Measurements from ENCODE around the gene RAPGEF6. TPM values are rescaled to one million over a fixed set of nuclear protein-coding genes. Genes with fewer than 3 reads are reported as not detected.

RAPGEF6 gene
- total and polyA plus RNA-seq, 8 donors: 1.4 to 43.9 (median 18.1) TPM

- intact Hi-C loops (cut with DNase I; ENCODE audit: low total_unique reads): no loop called here
- no peaks in the 10 kb centered on the region for H3K9me3 ChIP-seq
- DNase-seq: no peak
- H3K4me1 ChIP-seq: peaks cover 0 to 6% (median 2%) of the 10 kb centered on the region in 4 donors
- no peak overlapping the region for H3K4me3 ChIP-seq
- 70 to 86% (median 78%) methylated on average over 1 of the region's 1 CpG for whole genome bisulfite sequencing, 5 donors
- H3K27me3 ChIP-seq: no peaks in the 10 kb centered on the region
- no peak overlapping the region for H3K27ac ChIP-seq
- no peak for TF ChIP-seq EP300 (IDR thresholded peaks at IDR 0.05)
- no peak for TF ChIP-seq CTCF (IDR thresholded peaks at IDR 0.05)
- no peak for TF ChIP-seq POLR2A (IDR thresholded peaks at IDR 0.05)
- no peak for TF ChIP-seq POLR2AphosphoS5 (IDR thresholded peaks at IDR 0.05)
- peaks cover 31 to 88% (median 81%) of the 10 kb centered on the region in 4 donors for H3K36me3 ChIP-seq
Observed at GRCh38 chr5:131430794-131431193, 204.2 kb downstream of the RAPGEF6 start.

- intact Hi-C loops (cut with DNase I; ENCODE audit: low total_unique reads): loop anchor here (10.0 kb wide), 1 partner anchor 271 kb away; no protein-coding TSS in a partner anchor
- no peaks in the 10 kb centered on the region for H3K27me3 ChIP-seq
- H3K9me3 ChIP-seq: no peaks in the 10 kb centered on the region
- no peak for TF ChIP-seq EP300 (IDR thresholded peaks at IDR 0.05)
- TF ChIP-seq CTCF (IDR thresholded peaks at IDR 0.05): no peak
- TF ChIP-seq POLR2AphosphoS5 (IDR thresholded peaks at IDR 0.05): no peak
- TF ChIP-seq POLR2A (IDR thresholded peaks at IDR 0.05): no peak
- no peak for DNase-seq
- H3K4me3 ChIP-seq: no peak overlapping the region
- H3K36me3 ChIP-seq: peaks cover 28 to 77% (median 64%) of the 10 kb centered on the region in 4 donors
- H3K4me1 ChIP-seq: no peaks in the 10 kb centered on the region
- WGBS, 5 donors: 87 to 100% (median 94%) methylated on average over 1 of the region's 1 CpG
- no peak overlapping the region for H3K27ac ChIP-seq
Observed at GRCh38 chr5:131426011-131426410, 209.0 kb downstream of the RAPGEF6 start.

- H3K4me3 ChIP-seq: no peak overlapping the region
- TF ChIP-seq EP300 (IDR thresholded peaks at IDR 0.05) (no peak), CTCF (IDR thresholded peaks at IDR 0.05) (peak in 1 of 7 experiments; percentile 6)
- H3K27ac ChIP-seq: no peak overlapping the region
- WGBS, 5 donors: 74 to 96% (median 89%) methylated on average over 2 of the region's 2 CpGs
- intact Hi-C loops (cut with DNase I; ENCODE audit: low total_unique reads): loop anchor here (10.0 kb wide), 1 partner anchor 268 kb away; no protein-coding TSS in a partner anchor
- H3K9me3 ChIP-seq: no peaks in the 10 kb centered on the region
- no peaks in the 10 kb centered on the region for H3K4me1 ChIP-seq
- H3K27me3 ChIP-seq: no peaks in the 10 kb centered on the region
- peak in 1 of 2 donors; percentile 23 for DNase-seq
- H3K36me3 ChIP-seq: peaks cover 8 to 57% (median 39%) of the 10 kb centered on the region in 4 donors
Observed at GRCh38 chr5:131423056-131423455, 212.0 kb downstream of the RAPGEF6 start.

GRCh38 chr5:131419877-131420276 is 215.2 kb downstream of the RAPGEF6 start:
- Histone ChIP-seq H3K9me3 (no peaks in the 10 kb centered on the region), H3K27ac (no peak overlapping the region), H3K4me1 (peaks cover 0 to 7% (median 0%) of the 10 kb centered on the region in 4 donors), H3K36me3 (peaks cover 0 to 30% (median 15%) of the 10 kb centered on the region in 4 donors), H3K27me3 (no peaks in the 10 kb centered on the region), H3K4me3 (no peak overlapping the region)
- intact Hi-C loops (cut with DNase I; ENCODE audit: low total_unique reads): loop anchor here (10.0 kb wide), 1 partner anchor 265 kb away; no protein-coding TSS in a partner anchor
- whole genome bisulfite sequencing, 5 donors: 75 to 87% (median 79%) methylated on average over 4 of the region's 4 CpGs
- no peak for DNase-seq
- no peak for TF ChIP-seq EP300 (IDR thresholded peaks at IDR 0.05)
- TF ChIP-seq CTCF (IDR thresholded peaks at IDR 0.05): no peak
- TF ChIP-seq POLR2A (IDR thresholded peaks at IDR 0.05): no peak
- no peak for TF ChIP-seq POLR2AphosphoS5 (IDR thresholded peaks at IDR 0.05)
